Mucosa of descending colon (tissue), 3 donors: ENCODE data around the gene LMAN2L. TPM values are rescaled to one million over a fixed set of nuclear protein-coding genes. Genes with fewer than 3 reads are reported as not detected.
A peak's percentile ranks its signal among the peaks of the same experiment; 100 is the strongest.

Source experiments
- ATAC-seq: fragments of 200-7000 bp; cut with Tn5 transposase; one replicate; pipeline ENCODE4 v1.9.1; 2020; ENCODE audit warnings: mild to moderate bottlenecking, moderate library complexity
- DNase-seq, 3 donors: peaks; one replicate each; pipeline ENCODE4 v3.0.0-alpha.2; 2020
- H3K36me3 ChIP-seq: fragments of 200-600 bp; one replicate; pipeline ENCODE4 v1.8.0; 2021; ENCODE audit warnings: low read depth, mild to moderate bottlenecking
- H3K4me1 ChIP-seq: fragments of 200-600 bp; one replicate; pipeline ENCODE4 v1.8.0; 2021; ENCODE audit warnings: low read depth, mild to moderate bottlenecking
- H3K4me3 ChIP-seq: fragments of 200-600 bp; one replicate; pipeline ENCODE4 v1.8.0; 2021; ENCODE audit warnings: mild to moderate bottlenecking
- H3K9me3 ChIP-seq: fragments of 200-600 bp; one replicate; pipeline ENCODE4 v1.8.0; 2021; ENCODE audit warnings: mild to moderate bottlenecking
- intact Hi-C, 2 donors: fragments of 100-400 bp; cut with DNase I in 1 of 2; cut with micrococcal nuclease in 1 of 2; formaldehyde crosslinking; loops; one replicate each; pipeline versions ENCODE4 v1.11.0 to v1.11.1; 2022; cut with DNase I, micrococcal nuclease
- total RNA-seq, 3 donors: library from RNA; stranded (reverse); fragmentation: NEBNext Ultra II Directional in 2 of 3; extraction: Animal tissue kit (Norgen Biotek cat#: 25700) in 2 of 3; gene quantifications; one replicate each; pipeline versions ENCODE4 v1.2.1 to v1.2.4, GENCODE V29; 2021 to 2023
- TF ChIP-seq, protein P1 (sequence below): fragments of 200-600 bp; IDR thresholded peaks from one replicate; pipeline ENCODE4 v1.8.0; 2022; ENCODE audit warnings: antibody characterized with exemption, mild to moderate bottlenecking
- donor health status: DM: no; HTN: no; CAD: no; lungs with moderate emphysema.
- donor health status: DM: no; HTN: no; CAD: no.
- donor health status: DM: no; HTN: yes; CAD: no.

LMAN2L gene
- total RNA-seq, 3 donors from 2014 or later: 11.2 to 21.0 (median 14.2) TPM

DNA sequence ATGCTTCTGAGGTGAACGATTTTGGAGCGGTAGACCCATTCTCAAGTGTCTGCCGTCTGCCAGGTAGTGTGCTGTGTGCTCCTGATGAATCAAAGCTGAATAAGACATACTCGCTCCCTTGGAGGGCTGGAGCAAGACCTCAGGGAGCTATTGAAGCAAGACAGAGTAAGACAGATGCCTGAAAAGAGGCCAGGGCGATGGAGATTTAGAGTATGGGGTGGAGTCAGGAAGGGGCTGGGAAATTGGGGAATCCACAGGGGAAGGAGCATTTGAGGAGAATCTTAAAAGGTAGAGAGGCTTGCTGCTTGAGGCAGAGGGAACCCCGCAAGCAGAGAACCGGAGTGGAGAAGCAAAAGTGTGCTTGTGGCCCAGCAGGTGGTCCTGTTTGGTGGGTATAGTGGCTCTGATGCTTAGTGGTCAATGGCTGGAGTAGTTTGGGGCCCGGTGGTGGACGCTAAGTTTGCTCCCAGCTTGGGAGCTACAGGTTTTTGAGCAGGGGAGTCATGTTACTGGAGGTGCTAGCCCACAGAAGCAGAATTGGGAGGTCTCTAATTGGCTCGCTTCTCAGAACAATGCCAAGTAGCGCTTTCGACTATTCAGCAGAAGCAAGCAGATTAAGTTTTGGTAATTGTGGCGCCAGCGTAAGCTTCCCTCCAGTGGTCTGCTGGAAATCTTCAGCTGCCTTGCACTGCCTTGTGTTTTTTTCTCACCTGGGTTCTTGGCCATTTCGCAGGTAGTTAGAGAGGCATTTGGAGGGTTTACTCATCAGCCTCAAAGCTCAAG, 22.9 kb upstream of the LMAN2L start:
- Histone ChIP-seq H3K4me1 (peaks cover 42% of the 10 kb centered on the region), H3K36me3 (no peaks in the 10 kb centered on the region), H3K9me3 (no peaks in the 10 kb centered on the region), H3K4me3 (peak overlapping the region; percentile 41)
- ATAC-seq (no peak), DNase-seq (peak in 1 of 3 donors; percentile 30)
- TF ChIP-seq, protein P1, sequence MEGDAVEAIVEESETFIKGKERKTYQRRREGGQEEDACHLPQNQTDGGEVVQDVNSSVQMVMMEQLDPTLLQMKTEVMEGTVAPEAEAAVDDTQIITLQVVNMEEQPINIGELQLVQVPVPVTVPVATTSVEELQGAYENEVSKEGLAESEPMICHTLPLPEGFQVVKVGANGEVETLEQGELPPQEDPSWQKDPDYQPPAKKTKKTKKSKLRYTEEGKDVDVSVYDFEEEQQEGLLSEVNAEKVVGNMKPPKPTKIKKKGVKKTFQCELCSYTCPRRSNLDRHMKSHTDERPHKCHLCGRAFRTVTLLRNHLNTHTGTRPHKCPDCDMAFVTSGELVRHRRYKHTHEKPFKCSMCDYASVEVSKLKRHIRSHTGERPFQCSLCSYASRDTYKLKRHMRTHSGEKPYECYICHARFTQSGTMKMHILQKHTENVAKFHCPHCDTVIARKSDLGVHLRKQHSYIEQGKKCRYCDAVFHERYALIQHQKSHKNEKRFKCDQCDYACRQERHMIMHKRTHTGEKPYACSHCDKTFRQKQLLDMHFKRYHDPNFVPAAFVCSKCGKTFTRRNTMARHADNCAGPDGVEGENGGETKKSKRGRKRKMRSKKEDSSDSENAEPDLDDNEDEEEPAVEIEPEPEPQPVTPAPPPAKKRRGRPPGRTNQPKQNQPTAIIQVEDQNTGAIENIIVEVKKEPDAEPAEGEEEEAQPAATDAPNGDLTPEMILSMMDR: no peak
- intact Hi-C loops: no loop called here

GRCh38 chr2:96760986-96761832, 21.3 kb upstream of the LMAN2L start:
- peaks cover 31% of the 10 kb centered on the region for H3K4me1 ChIP-seq
- H3K4me3 ChIP-seq: peak overlapping the region; percentile 41
- DNase-seq (peak; percentile 59 to 80 (median 74)), ATAC-seq (peak; percentile 14)
- TF ChIP-seq, protein P1: peak; percentile 67
- no peaks in the 10 kb centered on the region for H3K36me3 ChIP-seq
- intact Hi-C loops: no loop called here
- H3K9me3 ChIP-seq: no peaks in the 10 kb centered on the region

- Histone ChIP-seq H3K9me3 (no peaks in the 10 kb centered on the region), H3K4me3 (peak within 1 kb of the TSS; percentile 41), H3K36me3 (no peaks in the 10 kb centered on the region), H3K4me1 (peaks cover 22% of the 10 kb centered on the region)
- peak; percentile 83 for ATAC-seq
- TF ChIP-seq, protein P1: no peak
- intact Hi-C loops: no loop called here
- peak; percentile 97 to 98 (median 98) for DNase-seq
Observed at GRCh38 chr2:96760036-96760985, 20.4 kb upstream of the LMAN2L start, which contains the start of gene CNNM4. TSS of gene CNNM4 (plus strand) at chr2:96760902. CDS start at chr2:96761000, 98 bp downstream.

- Histone ChIP-seq H3K36me3 (no peaks in the 10 kb centered on the region), H3K9me3 (no peaks in the 10 kb centered on the region), H3K4me1 (peaks cover 17% of the 10 kb centered on the region), H3K4me3 (no peak overlapping the region)
- DNase-seq (peak; percentile 64 to 75 (median 64)), ATAC-seq (peak; percentile 17)
- intact Hi-C loops: no loop called here
- TF ChIP-seq, protein P1: no peak
Observed at GRCh38 chr2:96759548-96759947, 19.7 kb upstream of the LMAN2L start.

DNA sequence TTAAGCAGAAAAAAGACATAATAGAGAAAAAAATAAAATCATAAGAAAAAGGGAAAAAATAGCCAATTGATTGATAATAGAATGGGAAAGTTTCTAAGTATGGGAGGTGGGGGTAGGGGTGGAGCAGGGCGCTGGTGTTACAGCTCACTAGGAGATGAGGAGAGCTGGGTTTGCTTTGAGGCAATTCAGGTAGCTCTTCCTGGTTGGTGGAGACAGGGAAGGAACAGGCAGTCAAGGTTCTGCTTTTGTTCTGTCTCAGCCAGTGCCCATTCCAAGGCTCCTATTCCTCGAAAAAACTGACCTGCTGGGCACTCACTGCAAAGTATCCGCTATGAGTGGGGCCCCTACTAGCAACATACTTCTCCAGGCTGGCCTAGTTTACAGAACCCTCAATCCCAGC, 19.1 kb upstream of the LMAN2L start:
- DNase-seq (peak in 1 of 3 donors; percentile 55), ATAC-seq (peak; percentile 28)
- Histone ChIP-seq H3K4me1 (peaks cover 11% of the 10 kb centered on the region), H3K4me3 (no peak overlapping the region), H3K9me3 (no peaks in the 10 kb centered on the region), H3K36me3 (no peaks in the 10 kb centered on the region)
- intact Hi-C loops: no loop called here
- TF ChIP-seq, protein P1: no peak
